ENCODE data around the gene MAP1LC3B2.
"Not testable (repeated sequence)": the region's sequence is repeated elsewhere in the genome, so short reads cannot be mapped to it uniquely, and the experiment has no call there.

The MAP1LC3B2 gene

GRCh38 chr12:116565963-116566362 lies 6.8 kb downstream of the MAP1LC3B2 start:
- TF ChIP-seq CTCF (IDR thresholded peaks at IDR 0.05; ENCODE audit: low read depth, low read length) (no peak), MAX (IDR thresholded peaks at IDR 0.05; ENCODE audit: low read depth, low read length) (no peak), MYC (IDR thresholded peaks at IDR 0.05; ENCODE audit: low read depth, low read length) (no peak), POLR2A (IDR thresholded peaks at IDR 0.05; ENCODE audit: extremely low read depth, insufficient read length) (no peak)
- no peak overlapping the region for H3K4me3 ChIP-seq (ENCODE audit: low read depth, low read length)
- DNase-seq (ENCODE audit: low read depth) = no peak

- TF ChIP-seq CTCF (IDR thresholded peaks at IDR 0.05; ENCODE audit: low read depth, low read length) (no peak), MAX (IDR thresholded peaks at IDR 0.05; ENCODE audit: low read depth, low read length) (no peak), MYC (IDR thresholded peaks at IDR 0.05; ENCODE audit: low read depth, low read length) (no peak), POLR2A (IDR thresholded peaks at IDR 0.05; ENCODE audit: extremely low read depth, insufficient read length) (no peak)
- H3K4me3 ChIP-seq (ENCODE audit: low read depth, low read length) = no peak overlapping the region
- DNase-seq (ENCODE audit: low read depth) = no peak
These were observed 9.0 kb downstream of the MAP1LC3B2 start for GRCh38 chr12:116568203-116568602.

GRCh38 chr12:116571089-116571488 lies 11.9 kb downstream of the MAP1LC3B2 start:
- TF ChIP-seq MAX (IDR thresholded peaks at IDR 0.05; ENCODE audit: low read depth, low read length) (no peak), POLR2A (IDR thresholded peaks at IDR 0.05; ENCODE audit: extremely low read depth, insufficient read length) (no peak)
- DNase-seq (ENCODE audit: low read depth) = no peak
- H3K4me3 ChIP-seq (ENCODE audit: low read depth, low read length) = no peak overlapping the region

- no peak overlapping the region for H3K4me3 ChIP-seq (ENCODE audit: low read depth, low read length)
- TF ChIP-seq MYC (IDR thresholded peaks at IDR 0.05; ENCODE audit: low read depth, low read length) = no peak
- TF ChIP-seq CTCF (IDR thresholded peaks at IDR 0.05; ENCODE audit: low read depth, low read length) = no peak
- TF ChIP-seq POLR2A (IDR thresholded peaks at IDR 0.05; ENCODE audit: extremely low read depth, insufficient read length) = no peak
- no peak for TF ChIP-seq MAX (IDR thresholded peaks at IDR 0.05; ENCODE audit: low read depth, low read length)
These were observed 14.6 kb downstream of the MAP1LC3B2 start for GRCh38 chr12:116573776-116574175.

GRCh38 chr12:116575754-116576153 lies 16.6 kb downstream of the MAP1LC3B2 start:
- not testable (repeated sequence) for DNase-seq (ENCODE audit: low read depth); H3K4me3 ChIP-seq (ENCODE audit: low read depth, low read length)

More at GRCh38 chr12:116573776-116574175, 14.6 kb downstream of the MAP1LC3B2 start:
- DNase-seq (ENCODE audit: low read depth) = no peak

- DNase-seq (ENCODE audit: low read depth) = no peak
- no peak overlapping the region for H3K4me3 ChIP-seq (ENCODE audit: low read depth, low read length)
- no peak for TF ChIP-seq CTCF (IDR thresholded peaks at IDR 0.05; ENCODE audit: low read depth, low read length)
- TF ChIP-seq MAX (IDR thresholded peaks at IDR 0.05; ENCODE audit: low read depth, low read length) = no peak
- no peak for TF ChIP-seq POLR2A (IDR thresholded peaks at IDR 0.05; ENCODE audit: extremely low read depth, insufficient read length)
These were observed 18.0 kb downstream of the MAP1LC3B2 start for GRCh38 chr12:116577154-116577561.

GRCh38 chr12:116578051-116578450 lies 18.9 kb downstream of the MAP1LC3B2 start:
- no peak for TF ChIP-seq MYC (IDR thresholded peaks at IDR 0.05; ENCODE audit: low read depth, low read length)
- TF ChIP-seq CTCF (IDR thresholded peaks at IDR 0.05; ENCODE audit: low read depth, low read length) = no peak
- TF ChIP-seq MAX (IDR thresholded peaks at IDR 0.05; ENCODE audit: low read depth, low read length) = no peak
- TF ChIP-seq POLR2A (IDR thresholded peaks at IDR 0.05; ENCODE audit: extremely low read depth, insufficient read length) = no peak
- no peak for DNase-seq (ENCODE audit: low read depth)
- no peak overlapping the region for H3K4me3 ChIP-seq (ENCODE audit: low read depth, low read length)
